Immature natural killer cell (primary cell): ENCODE data around the gene TMEM240. TPM values are rescaled to one million over a fixed set of nuclear protein-coding genes. Genes with fewer than 3 reads are reported as not detected.
A peak's percentile ranks its signal among the peaks of the same experiment; 100 is the strongest.

Experiments used
- DNase-seq, 3 donors: peaks; one replicate each; pipeline ENCODE4 v3.0.0; 2022; ENCODE audit warnings: mixed read lengths in 1 of 3
- H3K27ac Mint-ChIP-seq, 6 donors: one replicate each; pipeline ENCODE4 v1.8.0; 2020; ENCODE audit warnings: mixed read lengths in 6 of 6, mild to moderate bottlenecking in 5 of 6, inconsistent platforms in 4 of 6, moderate library complexity in 3 of 6
- H3K27me3 Mint-ChIP-seq, 3 donors: one replicate each; pipeline ENCODE4 v1.8.0; 2020 to 2021; ENCODE audit warnings: low read depth in 3 of 3, mild to moderate bottlenecking in 3 of 3, mixed read lengths in 3 of 3, moderate library complexity in 3 of 3, inconsistent platforms in 1 of 3
- H3K36me3 Mint-ChIP-seq, 3 donors: one replicate each; pipeline ENCODE4 v1.8.0; 2020; ENCODE audit warnings: mixed read lengths in 3 of 3, inconsistent platforms in 2 of 3, mild to moderate bottlenecking in 2 of 3
- H3K4me1 Mint-ChIP-seq, 2 donors: one replicate each; pipeline ENCODE4 v1.8.0; 2020; ENCODE audit warnings: inconsistent platforms in 2 of 2, mild to moderate bottlenecking in 2 of 2, mixed read lengths in 2 of 2, moderate library complexity in 1 of 2
- H3K4me3 Mint-ChIP-seq, 5 donors: one replicate each; pipeline ENCODE4 v1.8.0; 2020; ENCODE audit warnings: mild to moderate bottlenecking in 5 of 5, mixed read lengths in 5 of 5, inconsistent platforms in 3 of 5, moderate library complexity in 3 of 5
- H3K9me3 Mint-ChIP-seq, 6 donors: one replicate each; pipeline ENCODE4 v1.8.0; 2020; ENCODE audit warnings: mild to moderate bottlenecking in 6 of 6, mixed read lengths in 6 of 6, inconsistent platforms in 4 of 6, moderate library complexity in 3 of 6
- polyA plus RNA-seq, 3 donors: library from polyadenylated mRNA; unstranded; fragments of 300-500 nt; fragmentation: Illumina TruSeq; gene quantifications; one replicate each; pipeline ENCODE4 v1.2.3, GENCODE V29; 2021

TMEM240 gene
- polyA plus RNA-seq, result not detected

- Mint-ChIP-seq H3K4me3 (peak within 1 kb of the TSS; percentile 52 to 76 (median 57)), H3K36me3 (peaks cover 0 to 5% (median 4%) of the 10 kb centered on the region in 3 donors), H3K27ac (peak within 1 kb of the TSS in 2 of 6 donors; percentile 31 to 67), H3K27me3 (peaks cover 0 to 3% (median 1%) of the 10 kb centered on the region in 3 donors), H3K4me1 (peaks cover 0 to 1% of the 10 kb centered on the region in 2 donors), H3K9me3 (no peaks in the 10 kb centered on the region)
- DNase-seq, result peak in 2 of 3 donors; percentile 10 to 21
These were observed at the start of gene TMEM240 for GRCh38 chr1:1540090-1540817. Gene TMEM240, minus strand, starts transcription at chr1:1540624. Its CDS starts 278 bp downstream, at chr1:1540346.

- no peak for DNase-seq
- no peaks in the 10 kb centered on the region for H3K36me3 Mint-ChIP-seq
- H3K27ac Mint-ChIP-seq, result no peak overlapping the region
- no peaks in the 10 kb centered on the region for H3K4me1 Mint-ChIP-seq
- peaks cover 0 to 10% (median 4%) of the 10 kb centered on the region in 3 donors for H3K27me3 Mint-ChIP-seq
- no peaks in the 10 kb centered on the region for H3K9me3 Mint-ChIP-seq
- H3K4me3 Mint-ChIP-seq, result no peak overlapping the region
These were observed 43.1 kb upstream of the TMEM240 start for GRCh38 chr1:1583347-1584010.

DNA sequence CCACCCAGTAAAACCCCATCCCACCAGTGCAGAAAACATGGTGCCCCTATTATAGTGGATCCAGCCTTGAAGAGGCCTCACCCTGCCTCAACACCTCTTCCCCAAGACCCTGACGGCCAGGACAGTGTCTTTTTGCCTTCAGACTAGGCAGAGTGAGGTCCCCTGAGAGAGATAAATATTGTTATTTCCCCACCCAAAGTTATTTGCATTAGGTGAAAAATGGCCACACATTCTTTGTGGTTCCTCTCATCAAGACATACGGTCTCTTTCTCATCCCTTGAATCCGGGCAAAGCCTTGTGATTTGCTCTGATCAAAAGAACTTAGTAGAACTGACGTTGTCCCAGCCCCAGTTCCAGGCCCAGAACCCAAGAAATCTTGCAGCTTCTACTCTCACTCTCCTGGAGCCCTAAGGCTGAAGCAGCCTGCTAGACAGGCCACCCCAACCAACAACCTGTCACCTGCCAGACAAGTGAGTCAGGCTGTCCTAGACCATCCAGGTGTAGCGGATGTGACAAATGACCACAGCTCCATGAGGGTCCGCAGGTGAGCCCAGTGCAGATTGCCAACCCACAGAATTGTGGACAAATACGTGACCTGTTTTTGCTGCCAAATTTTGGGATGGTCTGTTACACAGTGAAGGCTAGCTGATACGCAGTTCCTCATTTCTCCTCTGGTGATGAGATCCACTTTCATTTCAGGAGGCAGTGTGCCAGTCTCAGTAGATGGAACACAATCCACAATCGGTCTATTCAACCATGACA is 42.3 kb upstream of the TMEM240 start:
- Mint-ChIP-seq H3K27me3 (peaks cover 4 to 10% (median 4%) of the 10 kb centered on the region in 3 donors), H3K36me3 (no peaks in the 10 kb centered on the region), H3K9me3 (no peaks in the 10 kb centered on the region), H3K4me1 (no peaks in the 10 kb centered on the region), H3K27ac (no peak overlapping the region), H3K4me3 (no peak overlapping the region)
- no peak for DNase-seq

- Mint-ChIP-seq H3K27me3 (peaks cover 15 to 23% (median 17%) of the 10 kb centered on the region in 3 donors), H3K9me3 (no peaks in the 10 kb centered on the region), H3K27ac (no peak overlapping the region), H3K4me1 (peaks cover 16 to 21% of the 10 kb centered on the region in 2 donors), H3K36me3 (peaks cover 0 to 4% (median 0%) of the 10 kb centered on the region in 3 donors), H3K4me3 (no peak overlapping the region)
- DNase-seq, result no peak
These were observed 38.0 kb upstream of the TMEM240 start for GRCh38 chr1:1578371-1578940.

- Mint-ChIP-seq H3K4me3 (no peak overlapping the region), H3K4me1 (peaks cover 21 to 25% of the 10 kb centered on the region in 2 donors), H3K9me3 (no peaks in the 10 kb centered on the region), H3K27ac (no peak overlapping the region), H3K36me3 (peaks cover 0 to 4% (median 0%) of the 10 kb centered on the region in 3 donors), H3K27me3 (peaks cover 16 to 27% (median 19%) of the 10 kb centered on the region in 3 donors)
- no peak for DNase-seq
These were observed 37.1 kb upstream of the TMEM240 start for GRCh38 chr1:1577367-1578011.

- Mint-ChIP-seq H3K27ac (peak within 1 kb of the TSS; percentile 99 to 100 (median 100)), H3K27me3 (peaks cover 16 to 28% (median 23%) of the 10 kb centered on the region in 3 donors), H3K4me3 (peak within 1 kb of the TSS; percentile 98 to 99 (median 98)), H3K4me1 (peaks cover 36 to 39% of the 10 kb centered on the region in 2 donors), H3K36me3 (peaks cover 0 to 5% (median 4%) of the 10 kb centered on the region in 3 donors), H3K9me3 (no peaks in the 10 kb centered on the region)
- peak; percentile 92 to 95 (median 93) for DNase-seq
These were observed 34.5 kb upstream of the TMEM240 start, which contains the start of gene SSU72 for GRCh38 chr1:1574721-1575537. Gene SSU72, minus strand, starts transcription at chr1:1574863. Its CDS starts 306 bp downstream, at chr1:1574557.

GRCh38 chr1:1573843-1574720 is 33.7 kb upstream of the TMEM240 start:
- peaks cover 16 to 25% (median 23%) of the 10 kb centered on the region in 3 donors for H3K27me3 Mint-ChIP-seq
- no peaks in the 10 kb centered on the region for H3K9me3 Mint-ChIP-seq
- H3K27ac Mint-ChIP-seq, result peak overlapping the region; percentile 96 to 100 (median 99)
- peak overlapping the region; percentile 98 to 99 (median 98) for H3K4me3 Mint-ChIP-seq
- DNase-seq, result peak; percentile 86 to 91 (median 89)
- peaks cover 43 to 47% of the 10 kb centered on the region in 2 donors for H3K4me1 Mint-ChIP-seq
- H3K36me3 Mint-ChIP-seq, result peaks cover 0 to 5% (median 4%) of the 10 kb centered on the region in 3 donors

DNA sequence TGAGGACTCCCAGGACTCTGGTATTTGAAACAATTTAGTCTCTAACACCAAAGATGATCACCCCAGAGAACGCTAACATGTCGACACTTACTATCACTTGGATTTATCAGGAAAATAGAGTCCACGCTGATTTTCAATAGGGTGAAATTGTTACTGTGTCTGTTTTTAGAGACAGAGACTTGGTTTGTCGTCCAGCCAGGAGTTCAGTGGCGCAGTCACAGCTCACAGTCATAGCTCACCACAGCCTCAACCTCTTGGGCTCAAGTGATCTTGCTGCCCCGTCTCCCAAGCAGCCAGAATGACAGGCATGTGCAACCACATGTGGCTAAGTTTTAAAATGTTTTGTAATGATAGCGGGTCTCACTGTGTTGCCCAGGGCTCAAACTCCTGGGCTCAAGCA is 28.9 kb upstream of the TMEM240 start:
- Mint-ChIP-seq H3K27ac (peak overlapping the region; percentile 22 to 76 (median 63)), H3K4me1 (peaks cover 58 to 63% of the 10 kb centered on the region in 2 donors), H3K36me3 (peaks cover 4 to 12% (median 12%) of the 10 kb centered on the region in 3 donors), H3K27me3 (peaks cover 8 to 19% (median 17%) of the 10 kb centered on the region in 3 donors), H3K9me3 (no peaks in the 10 kb centered on the region), H3K4me3 (peak overlapping the region in 1 of 5 donors; percentile 2)
- DNase-seq, result no peak

DNA sequence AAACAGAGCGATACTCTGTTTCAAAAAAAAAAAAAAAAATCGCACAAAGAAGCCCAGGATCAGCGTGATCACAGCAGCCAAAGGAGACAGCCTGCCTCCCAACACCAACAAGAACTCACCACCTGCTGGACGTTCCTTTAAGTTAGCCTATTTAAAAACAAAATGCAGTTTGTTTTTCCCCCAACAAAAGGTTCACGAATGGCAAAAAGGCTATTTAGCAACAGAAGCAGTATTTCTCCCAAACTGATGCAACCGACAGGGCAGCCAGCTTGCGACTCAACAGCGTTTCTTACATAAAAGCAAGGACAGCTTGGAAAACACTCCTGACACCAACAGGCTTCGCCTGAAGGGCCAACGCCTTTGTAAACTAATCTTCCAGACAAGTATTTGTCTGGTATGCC is 27.5 kb upstream of the TMEM240 start:
- no peaks in the 10 kb centered on the region for H3K9me3 Mint-ChIP-seq
- H3K4me3 Mint-ChIP-seq, result no peak overlapping the region

DNA sequence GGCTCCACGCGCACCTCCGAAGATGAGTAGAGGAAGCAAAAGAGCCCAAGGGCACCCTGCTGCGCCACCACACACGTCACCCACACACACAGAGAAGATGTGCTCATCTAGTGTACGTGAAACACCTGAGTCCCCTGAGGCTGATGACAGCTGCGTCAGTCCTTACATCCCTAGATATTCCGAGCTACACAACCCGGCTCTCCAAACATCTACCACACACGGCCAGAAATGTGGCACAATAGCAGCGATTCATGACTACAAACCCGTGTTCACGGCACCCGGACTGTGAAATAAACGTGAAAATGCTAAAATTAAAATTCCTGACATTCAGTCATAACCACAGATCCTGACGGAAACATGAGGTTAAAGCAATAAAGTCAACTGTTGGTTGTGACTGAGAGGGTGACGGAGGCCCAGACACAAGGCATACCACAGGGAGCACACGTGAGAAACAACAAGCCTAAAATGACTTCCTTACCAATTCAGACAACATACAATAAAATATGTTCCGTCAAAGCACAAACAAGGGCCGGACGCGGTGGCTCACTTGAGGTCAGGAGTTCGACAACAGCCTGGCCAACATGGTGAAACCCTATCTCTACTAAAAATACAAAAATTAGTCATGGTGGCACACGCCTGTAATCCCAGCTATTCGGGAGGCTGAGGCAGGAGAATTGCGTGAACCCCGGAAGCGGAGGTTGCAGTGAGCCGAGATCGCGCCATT is 26.9 kb upstream of the TMEM240 start:
- H3K4me3 Mint-ChIP-seq, result peak overlapping the region in 3 of 5 donors; percentile 6 to 59 (median 41)
- peaks cover 54 to 61% of the 10 kb centered on the region in 2 donors for H3K4me1 Mint-ChIP-seq
- peaks cover 0 to 13% (median 11%) of the 10 kb centered on the region in 3 donors for H3K27me3 Mint-ChIP-seq
- H3K27ac Mint-ChIP-seq, result peak overlapping the region; percentile 65 to 86 (median 78)
- no peak for DNase-seq
- peaks cover 11 to 21% (median 17%) of the 10 kb centered on the region in 3 donors for H3K36me3 Mint-ChIP-seq
- H3K9me3 Mint-ChIP-seq, result no peaks in the 10 kb centered on the region

More for the DNA sequence above, 27.5 kb upstream of the TMEM240 start:
- H3K27ac Mint-ChIP-seq, result peak overlapping the region in 4 of 6 donors; percentile 24 to 86 (median 59)
- H3K27me3 Mint-ChIP-seq, result peaks cover 0 to 13% (median 11%) of the 10 kb centered on the region in 3 donors
- H3K4me1 Mint-ChIP-seq, result peaks cover 57 to 61% of the 10 kb centered on the region in 2 donors
- peaks cover 11 to 21% (median 17%) of the 10 kb centered on the region in 3 donors for H3K36me3 Mint-ChIP-seq
- no peak for DNase-seq

- Mint-ChIP-seq H3K27ac (peak overlapping the region in 1 of 6 donors; percentile 29), H3K27me3 (peaks cover 0 to 16% (median 3%) of the 10 kb centered on the region in 3 donors)
These were observed 24.9 kb upstream of the TMEM240 start for GRCh38 chr1:1565340-1565739.

More at GRCh38 chr1:1565340-1565739, 24.9 kb upstream of the TMEM240 start:
- Mint-ChIP-seq H3K4me3 (no peak overlapping the region), H3K9me3 (no peaks in the 10 kb centered on the region), H3K36me3 (peaks cover 11 to 22% (median 17%) of the 10 kb centered on the region in 3 donors), H3K4me1 (peaks cover 46 to 56% of the 10 kb centered on the region in 2 donors)
- DNase-seq, result no peak
